AG10803 (cell line): ENCODE data around the gene DNAJB5.

Experiments used
- DNase-seq: peaks from one replicate; pipeline ENCODE4 v3.0.0; 2010; ENCODE audit warnings: low read depth
- H3K4me3 ChIP-seq: 2 replicates; pipeline ENCODE4 v1.5.1; 2011; ENCODE audit warnings: mild to moderate bottlenecking, low read length, control low read depth
- CTCF ChIP-seq: conservative IDR thresholded peaks from 2 replicates; pipeline ENCODE4 v1.5.1; 2011; ENCODE audit warnings: mild to moderate bottlenecking, low read length, control low read depth, inconsistent platforms

The DNAJB5 gene

GRCh38 chr9:34995670-34996060, 6.1 kb downstream of the DNAJB5 start:
- TF ChIP-seq CTCF = no peak
- DNase-seq = peak; percentile 31
- no peak overlapping the region for H3K4me3 ChIP-seq

GRCh38 chr9:34996181-34996904, 6.8 kb downstream of the DNAJB5 start:
- H3K4me3 ChIP-seq = no peak overlapping the region
- no peak for TF ChIP-seq CTCF
- no peak for DNase-seq

GRCh38 chr9:34996905-34997279, 7.3 kb downstream of the DNAJB5 start:
- no peak overlapping the region for H3K4me3 ChIP-seq
- no peak for DNase-seq
- TF ChIP-seq CTCF = no peak

GRCh38 chr9:34997379-34997781, 7.8 kb downstream of the DNAJB5 start:
- H3K4me3 ChIP-seq = no peak overlapping the region
- no peak for TF ChIP-seq CTCF
- DNase-seq = no peak

GRCh38 chr9:34998266-34998665, 8.7 kb downstream of the DNAJB5 start:
- no peak overlapping the region for H3K4me3 ChIP-seq
- TF ChIP-seq CTCF = no peak
- DNase-seq = no peak

GRCh38 chr9:34999576-34999975, 10.0 kb downstream of the DNAJB5 start:
- no peak for DNase-seq
- no peak overlapping the region for H3K4me3 ChIP-seq
- TF ChIP-seq CTCF = no peak

GRCh38 chr9:35000535-35001284, 11.2 kb downstream of the DNAJB5 start:
- peak; percentile 81 for DNase-seq
- TF ChIP-seq CTCF = no peak
- H3K4me3 ChIP-seq = no peak overlapping the region
